SH-SY5Y (cell line): ENCODE measurements around the gene ANO7.

Experiments
- GATA2 ChIP-seq: IDR thresholded peaks from 2 replicates; pipeline ENCODE4 v1.6.1; 2011; ENCODE audit warnings: mild to moderate bottlenecking, low read depth, low read length
- GATA3 ChIP-seq: IDR thresholded peaks from 2 replicates; pipeline ENCODE4 v1.6.1; 2011; ENCODE audit warnings: low read depth, mild to moderate bottlenecking, low read length, moderate library complexity

DNA sequence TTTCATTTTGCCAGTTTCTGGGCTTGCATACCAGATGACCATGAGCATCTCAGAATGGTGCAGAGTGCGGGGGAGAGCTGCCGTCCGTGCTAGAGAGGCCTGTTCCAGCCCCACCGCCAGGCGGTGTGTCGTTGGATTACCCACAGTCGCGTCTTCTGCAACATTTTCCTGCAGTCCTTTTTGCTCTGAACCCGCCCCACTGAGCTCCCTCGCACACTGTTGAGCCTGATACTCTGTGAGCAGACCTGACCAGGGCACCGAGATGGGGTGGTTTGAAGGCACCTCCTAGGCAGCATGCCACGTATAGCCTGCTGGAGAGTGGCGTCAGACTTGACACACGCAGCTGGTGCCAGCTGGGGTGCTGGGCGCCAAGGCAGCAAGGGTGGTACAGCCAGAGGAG is 20.1 kb upstream of the ANO7 start:
- no peak for TF ChIP-seq GATA2
- no peak for TF ChIP-seq GATA3
